HL-60 (cell line): ENCODE data around the gene TBCE.

Experiments used
- CTCF ChIP-seq: IDR thresholded peaks from one replicate; pipeline ENCODE4 v1.5.1; 2011; ENCODE audit warnings: low read length, control low read depth, inconsistent platforms; ENCODE audit not compliant: insufficient read depth
- POLR2AphosphoS5 ChIP-seq: IDR thresholded peaks from 2 replicates; pipeline ENCODE4 v1.6.1; 2012; ENCODE audit warnings: low read depth

GRCh38 chr1:235491644-235492043 is 124.4 kb downstream of the TBCE start:
- no peak for TF ChIP-seq CTCF
- no peak for TF ChIP-seq POLR2AphosphoS5
